ENCODE measurements around the gene GADD45B. TPM values are rescaled to one million over a fixed set of nuclear protein-coding genes. Genes with fewer than 3 reads are reported as not detected.

GADD45B gene
- total and polyA plus RNA-seq, 2 of the 4 experiments (the other 2 are of a cell fraction): 30.1 to 106 TPM

DNA sequence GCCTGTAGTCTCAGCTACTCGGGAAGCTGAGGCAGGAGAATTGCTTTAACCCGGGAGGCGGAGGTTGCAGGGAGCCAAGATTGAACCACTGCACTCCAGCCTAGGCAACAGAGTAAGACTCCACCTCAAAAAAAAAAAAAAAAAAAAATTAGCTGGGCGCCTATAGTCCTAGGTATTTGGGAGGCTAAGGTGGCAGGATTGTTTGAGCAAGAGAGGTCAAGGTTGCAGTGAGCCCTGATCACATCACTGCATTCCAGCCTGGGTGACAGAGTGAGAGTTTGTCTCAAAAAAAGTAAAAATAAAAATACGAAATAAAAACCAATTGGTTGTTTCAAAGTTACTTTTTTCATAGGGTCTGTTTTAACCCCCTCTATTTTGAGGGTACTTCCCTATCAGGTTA is 17.9 kb upstream of the GADD45B start:
- H2AK9ac ChIP-seq (replicated peaks; ENCODE audit: low read depth, low read length, poor library complexity): no peak overlapping the region
- H3K9me1 ChIP-seq (ENCODE audit: insufficient read depth, low read length): 0 out of 2 replicates have a peak, but pooled peaks cover 7% of the 10 kb centered on the region
- H3K14ac ChIP-seq (replicated peaks; ENCODE audit: low read depth, low read length): no peak overlapping the region
- H2AFZ ChIP-seq (replicated peaks; ENCODE audit: low read length, poor library complexity): no peak overlapping the region
- H3K9me3 ChIP-seq (ENCODE audit: control insufficient read depth, insufficient read depth, low read length): no peaks in the 10 kb centered on the region
- no peak overlapping the region for H3K4me3 ChIP-seq (ENCODE audit: insufficient read depth, low read depth, low read length)
- BruUV-seq (replicated peaks): no TSS peak
- TF ChIP-seq BHLHE40 (IDR thresholded peaks at IDR 0.05; ENCODE audit: low read depth, low read length) (no peak), MAFK (IDR thresholded peaks at IDR 0.05; ENCODE audit: low read depth, low read length) (no peak), RFX5 (IDR thresholded peaks at IDR 0.05; ENCODE audit: low read depth, low read length) (no peak), FOS (IDR thresholded peaks at IDR 0.05; ENCODE audit: low read depth, low read length) (no peak), NFE2L2 (IDR thresholded peaks at IDR 0.05; ENCODE audit: low read depth, low read length) (no peak), RAD21 (IDR thresholded peaks at IDR 0.05; ENCODE audit: low read length) (no peak), MAZ (IDR thresholded peaks at IDR 0.05; ENCODE audit: borderline replicate concordance, low read depth, low read length) (no peak), POLR2A (IDR thresholded peaks at IDR 0.05; ENCODE audit: low read depth, low read length) (no peak), CEBPB (IDR thresholded peaks at IDR 0.05; ENCODE audit: low read depth, low read length) (no peak)
- TF ChIP-seq, protein P1, sequence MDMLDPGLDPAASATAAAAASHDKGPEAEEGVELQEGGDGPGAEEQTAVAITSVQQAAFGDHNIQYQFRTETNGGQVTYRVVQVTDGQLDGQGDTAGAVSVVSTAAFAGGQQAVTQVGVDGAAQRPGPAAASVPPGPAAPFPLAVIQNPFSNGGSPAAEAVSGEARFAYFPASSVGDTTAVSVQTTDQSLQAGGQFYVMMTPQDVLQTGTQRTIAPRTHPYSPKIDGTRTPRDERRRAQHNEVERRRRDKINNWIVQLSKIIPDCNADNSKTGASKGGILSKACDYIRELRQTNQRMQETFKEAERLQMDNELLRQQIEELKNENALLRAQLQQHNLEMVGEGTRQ (IDR thresholded peaks at IDR 0.05; ENCODE audit: low read depth, low read length): no peak
- TF ChIP-seq, protein P2, sequence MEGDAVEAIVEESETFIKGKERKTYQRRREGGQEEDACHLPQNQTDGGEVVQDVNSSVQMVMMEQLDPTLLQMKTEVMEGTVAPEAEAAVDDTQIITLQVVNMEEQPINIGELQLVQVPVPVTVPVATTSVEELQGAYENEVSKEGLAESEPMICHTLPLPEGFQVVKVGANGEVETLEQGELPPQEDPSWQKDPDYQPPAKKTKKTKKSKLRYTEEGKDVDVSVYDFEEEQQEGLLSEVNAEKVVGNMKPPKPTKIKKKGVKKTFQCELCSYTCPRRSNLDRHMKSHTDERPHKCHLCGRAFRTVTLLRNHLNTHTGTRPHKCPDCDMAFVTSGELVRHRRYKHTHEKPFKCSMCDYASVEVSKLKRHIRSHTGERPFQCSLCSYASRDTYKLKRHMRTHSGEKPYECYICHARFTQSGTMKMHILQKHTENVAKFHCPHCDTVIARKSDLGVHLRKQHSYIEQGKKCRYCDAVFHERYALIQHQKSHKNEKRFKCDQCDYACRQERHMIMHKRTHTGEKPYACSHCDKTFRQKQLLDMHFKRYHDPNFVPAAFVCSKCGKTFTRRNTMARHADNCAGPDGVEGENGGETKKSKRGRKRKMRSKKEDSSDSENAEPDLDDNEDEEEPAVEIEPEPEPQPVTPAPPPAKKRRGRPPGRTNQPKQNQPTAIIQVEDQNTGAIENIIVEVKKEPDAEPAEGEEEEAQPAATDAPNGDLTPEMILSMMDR (conservative IDR thresholded peaks at IDR 0.05; ENCODE audit: low read depth, low read length): no peak
- TF ChIP-seq, protein P3, sequence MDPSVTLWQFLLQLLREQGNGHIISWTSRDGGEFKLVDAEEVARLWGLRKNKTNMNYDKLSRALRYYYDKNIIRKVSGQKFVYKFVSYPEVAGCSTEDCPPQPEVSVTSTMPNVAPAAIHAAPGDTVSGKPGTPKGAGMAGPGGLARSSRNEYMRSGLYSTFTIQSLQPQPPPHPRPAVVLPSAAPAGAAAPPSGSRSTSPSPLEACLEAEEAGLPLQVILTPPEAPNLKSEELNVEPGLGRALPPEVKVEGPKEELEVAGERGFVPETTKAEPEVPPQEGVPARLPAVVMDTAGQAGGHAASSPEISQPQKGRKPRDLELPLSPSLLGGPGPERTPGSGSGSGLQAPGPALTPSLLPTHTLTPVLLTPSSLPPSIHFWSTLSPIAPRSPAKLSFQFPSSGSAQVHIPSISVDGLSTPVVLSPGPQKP (IDR thresholded peaks at IDR 0.05; ENCODE audit: borderline replicate concordance, low read depth, low read length): no peak
- peaks cover 0 to 33% of the 10 kb centered on the region in 2 experiments; a peak in 2 of 4 replicates for H3K79me1 ChIP-seq (ENCODE audit: low read depth in 1 of 2, low read length in 2 of 2)
- no peak overlapping the region for H3K4me2 ChIP-seq (ENCODE audit: low read depth, low read length)
- dilution Hi-C loops (cut with HindIII; ENCODE audit: low sequenced_read_pairs, unreplicated experiment) (no loop called here), intact Hi-C loops (cut with micrococcal nuclease) (no loop called here), in situ Hi-C loops (cut with MboI; ENCODE audit: low sequenced_read_pairs) (no loop called here)
- ATAC-seq (ENCODE audit: low read depth) (no peak), DNase-seq (no peak)
- H4K20me1 ChIP-seq (ENCODE audit: insufficient read depth, low read length): peaks cover 28% of the 10 kb centered on the region
- H3K56ac ChIP-seq (ENCODE audit: extremely low read depth, insufficient read depth, low read length): no peak overlapping the region
- H2BK20ac ChIP-seq (ENCODE audit: low read depth, low read length): no peak overlapping the region
- WGBS, 2 experiments (ENCODE audit: extremely low coverage in 2 of 2, insufficient read length in 1 of 2): no CpG with 5 or more reads among the region's 5 CpGs
- H3K9ac ChIP-seq (ENCODE audit: low read depth, low read length): no peak overlapping the region
- H2BK120ac ChIP-seq (ENCODE audit: low read depth, low read length): no peak overlapping the region
- no peak overlapping the region for H3K18ac ChIP-seq (ENCODE audit: low read depth, low read length)
- no peak overlapping the region; a peak in 1 of 4 replicates for H4K8ac ChIP-seq (ENCODE audit: low read depth in 2 of 2, low read length in 2 of 2)
- H3K27me3 ChIP-seq (ENCODE audit: control insufficient read depth, insufficient read depth, low read length): no peaks in the 10 kb centered on the region
- peaks cover 3% of the 10 kb centered on the region; the same call in 1 of the 2 replicates for H3K4me1 ChIP-seq (ENCODE audit: control insufficient read depth, insufficient read depth, low read length)
- ChIA-PET CTCF (no interaction called here), POLR2A (ENCODE audit: unreplicated experiment) (interaction anchor here (0.6 kb wide), 1 partner anchor 76 kb away, joined by 9 read pairs; no protein-coding TSS in a partner anchor)
- H4K91ac ChIP-seq (ENCODE audit: insufficient read depth, low read depth, low read length): no peak overlapping the region
- no peak overlapping the region for H2BK5ac ChIP-seq (ENCODE audit: low read depth, low read length, poor library complexity, severe bottlenecking)
- no peak overlapping the region for H3K23ac ChIP-seq (ENCODE audit: low read depth, low read length)
- H3K36me3 ChIP-seq (ENCODE audit: control insufficient read depth, insufficient read depth, low read length): no peaks in the 10 kb centered on the region
- no peak overlapping the region for H2BK15ac ChIP-seq (ENCODE audit: low read depth, low read length)
- H2AK5ac ChIP-seq (ENCODE audit: low read depth, low read length): no peak overlapping the region
- no peak overlapping the region for H3K4ac ChIP-seq (ENCODE audit: low read depth, low read length)
- no peak overlapping the region for H3K27ac ChIP-seq (ENCODE audit: insufficient read depth, low read length)
- no peak overlapping the region for H4K5ac ChIP-seq (ENCODE audit: low read depth, low read length)

Data from IMR-90 (cell line).